B cell (primary cell): ENCODE data around the gene NEDD4.

Source experiments
- EZH2 ChIP-seq: IDR thresholded peaks from 2 replicates; pipeline ENCODE4 v1.6.1; 2012; ENCODE audit warnings: borderline replicate concordance, low read depth, mild to moderate bottlenecking, moderate library complexity, low read length; ENCODE audit not compliant: insufficient read depth, poor library complexity, severe bottlenecking
- TF ChIP-seq, protein P1 (sequence below): fragments of 200-600 bp; IDR thresholded peaks from one replicate; pipeline ENCODE4 v1.8.0; 2022; ENCODE audit warnings: antibody characterized with exemption, mild to moderate bottlenecking

DNA sequence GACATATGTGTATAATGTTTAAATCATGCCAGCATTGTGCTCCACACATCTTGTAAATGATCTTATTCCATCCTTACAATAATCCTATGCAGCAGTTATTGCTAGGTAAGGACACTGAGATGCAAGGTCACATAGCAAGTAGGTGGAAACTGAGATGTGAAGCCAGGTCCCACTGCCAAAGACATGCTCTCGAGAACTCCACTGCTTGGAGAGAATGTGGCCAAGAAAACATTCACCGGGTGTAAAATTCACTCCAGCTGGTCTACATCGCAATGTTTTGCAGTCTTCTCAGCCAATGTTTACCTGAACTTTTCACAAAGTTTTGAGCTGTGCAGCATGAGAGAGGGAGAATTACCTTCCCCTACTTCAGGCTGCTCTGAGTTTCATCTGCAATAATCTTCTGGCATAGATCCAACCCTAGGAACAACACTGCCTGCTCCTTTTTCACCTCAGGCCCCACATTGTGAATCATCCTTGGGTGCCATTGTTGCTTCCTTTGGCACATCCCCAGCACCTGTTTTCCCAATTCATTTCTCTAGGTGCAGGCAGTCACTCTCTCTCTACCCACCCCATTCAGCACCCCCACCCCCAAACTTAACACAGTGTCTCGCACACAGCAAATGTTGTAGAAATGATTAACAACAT, 197.0 kb downstream of the NEDD4 start:
- TF ChIP-seq, protein P1, sequence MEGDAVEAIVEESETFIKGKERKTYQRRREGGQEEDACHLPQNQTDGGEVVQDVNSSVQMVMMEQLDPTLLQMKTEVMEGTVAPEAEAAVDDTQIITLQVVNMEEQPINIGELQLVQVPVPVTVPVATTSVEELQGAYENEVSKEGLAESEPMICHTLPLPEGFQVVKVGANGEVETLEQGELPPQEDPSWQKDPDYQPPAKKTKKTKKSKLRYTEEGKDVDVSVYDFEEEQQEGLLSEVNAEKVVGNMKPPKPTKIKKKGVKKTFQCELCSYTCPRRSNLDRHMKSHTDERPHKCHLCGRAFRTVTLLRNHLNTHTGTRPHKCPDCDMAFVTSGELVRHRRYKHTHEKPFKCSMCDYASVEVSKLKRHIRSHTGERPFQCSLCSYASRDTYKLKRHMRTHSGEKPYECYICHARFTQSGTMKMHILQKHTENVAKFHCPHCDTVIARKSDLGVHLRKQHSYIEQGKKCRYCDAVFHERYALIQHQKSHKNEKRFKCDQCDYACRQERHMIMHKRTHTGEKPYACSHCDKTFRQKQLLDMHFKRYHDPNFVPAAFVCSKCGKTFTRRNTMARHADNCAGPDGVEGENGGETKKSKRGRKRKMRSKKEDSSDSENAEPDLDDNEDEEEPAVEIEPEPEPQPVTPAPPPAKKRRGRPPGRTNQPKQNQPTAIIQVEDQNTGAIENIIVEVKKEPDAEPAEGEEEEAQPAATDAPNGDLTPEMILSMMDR = no peak
- TF ChIP-seq EZH2 = no peak
